SHP77 treated with DMSO at 0.1 percent for 48 hours (cell line): ENCODE data around the gene ANAPC10.
"Not testable (repeated sequence)": the region's sequence is repeated elsewhere in the genome, so short reads cannot be mapped to it uniquely, and the experiment has no call there.

Source experiments
- DNase-seq: peaks from one replicate; lab custom pipeline; 2025; lab: John Stamatoyannopoulos, UW

Gene ANAPC10

GRCh38 chr4:145071560-145071959, 26.4 kb downstream of the ANAPC10 start:
- DNase-seq, result no peak

- DNase-seq, result no peak
Measured at GRCh38 chr4:145069361-145069760, 28.6 kb downstream of the ANAPC10 start.

GRCh38 chr4:145066063-145066501, 31.9 kb downstream of the ANAPC10 start:
- no peak for DNase-seq

GRCh38 chr4:145061318-145061920, 36.6 kb downstream of the ANAPC10 start:
- DNase-seq, result no peak

GRCh38 chr4:145058256-145058655, 39.7 kb downstream of the ANAPC10 start:
- DNase-seq, result no peak

- DNase-seq, result no peak
Measured at GRCh38 chr4:145056325-145057130, 41.5 kb downstream of the ANAPC10 start.

GRCh38 chr4:145055533-145056257, 42.3 kb downstream of the ANAPC10 start:
- no peak for DNase-seq

- DNase-seq, result no peak
Measured at GRCh38 chr4:145049241-145049640, 48.8 kb downstream of the ANAPC10 start.

GRCh38 chr4:145048817-145049216, 49.2 kb downstream of the ANAPC10 start:
- DNase-seq, result no peak

GRCh38 chr4:145047151-145047550, 50.8 kb downstream of the ANAPC10 start:
- no peak for DNase-seq

- DNase-seq, result no peak
Measured at GRCh38 chr4:145045180-145045579, 52.8 kb downstream of the ANAPC10 start.

GRCh38 chr4:145044341-145044740, 53.7 kb downstream of the ANAPC10 start:
- DNase-seq, result no peak

GRCh38 chr4:145043306-145043705, 54.7 kb downstream of the ANAPC10 start:
- no peak for DNase-seq

- DNase-seq, result no peak
Measured at GRCh38 chr4:145042601-145043285, 55.3 kb downstream of the ANAPC10 start.

- no peak for DNase-seq
Measured at GRCh38 chr4:145041378-145041777, 56.6 kb downstream of the ANAPC10 start.

- no peak for DNase-seq
Measured at GRCh38 chr4:145035494-145036136, 62.4 kb downstream of the ANAPC10 start.

- DNase-seq, result no peak
Measured at GRCh38 chr4:145034727-145035211, 63.2 kb downstream of the ANAPC10 start.

GRCh38 chr4:145019346-145019745, 78.7 kb downstream of the ANAPC10 start:
- DNase-seq, result no peak

GRCh38 chr4:145014365-145014764, 83.6 kb downstream of the ANAPC10 start:
- DNase-seq, result no peak

- no peak for DNase-seq
Measured at GRCh38 chr4:145012841-145013240, 85.2 kb downstream of the ANAPC10 start.

GRCh38 chr4:145011636-145012035, 86.4 kb downstream of the ANAPC10 start:
- no peak for DNase-seq

GRCh38 chr4:145010315-145010714, 87.7 kb downstream of the ANAPC10 start:
- not testable (repeated sequence) for DNase-seq
